BJ (cell line): ENCODE results near the gene ATOH8. TPM values are rescaled to one million over a fixed set of nuclear protein-coding genes. Genes with fewer than 3 reads are reported as not detected.
"Not testable (repeated sequence)": the region's sequence is repeated elsewhere in the genome, so short reads cannot be mapped to it uniquely, and the experiment has no call there.

Source experiments
- CTCF ChIA-PET: fragments of 350-600 bp; formaldehyde crosslinking; extraction: SDS; loops from one replicate; lab custom pipeline; 2021; ENCODE audit warnings: antibody characterized with exemption, inconsistent platforms; lab: Yijun Ruan, JAX
- POLR2A ChIA-PET: fragments of 300-600 bp; sonication (Branson Sonifier 250); formaldehyde crosslinking; extraction: SDS; loops from one replicate; lab custom pipeline; 2021; ENCODE audit warnings: antibody characterized with exemption; lab: Charles Lee
- DNase-seq: peaks from one replicate; pipeline ENCODE4 v3.0.0-alpha.2; 2011; ENCODE audit warnings: low read depth
- H3K27me3 ChIP-seq: 2 replicates; pipeline ENCODE4 v1.6.0; 2011; ENCODE audit warnings: low read length; ENCODE audit not compliant: control insufficient read depth, insufficient read depth
- H3K36me3 ChIP-seq: 2 replicates; pipeline ENCODE4 v1.5.1; 2011; ENCODE audit warnings: low read length; ENCODE audit not compliant: control insufficient read depth, insufficient read depth
- H3K4me3 ChIP-seq: 2 replicates; pipeline ENCODE4 v1.5.1; 2011; ENCODE audit warnings: low read depth, mild to moderate bottlenecking, control low read depth, low read length
- polyA plus RNA-seq: library from polyadenylated mRNA; depleted of rRNA; stranded (reverse); fragments of >200 nt; gene quantifications from 2 replicates; pipeline ENCODE4 v1.2.3, GENCODE V29; 2011; rRNA removed
- small RNA-seq: library from RNA; depleted of rRNA; stranded (forward); fragments of <200 nt; gene quantifications from one replicate; pipeline ENCODE3, GENCODE V24; 2012; ENCODE audit warnings: low replicate concordance, low read depth; ENCODE audit not compliant: insufficient read length
- TF ChIP-seq, protein P1 (sequence below): IDR thresholded peaks from 2 replicates; pipeline ENCODE4 v1.5.1; 2011; ENCODE audit warnings: low read depth, mild to moderate bottlenecking, control low read depth, inconsistent platforms, low read length, moderate library complexity; ENCODE audit not compliant: insufficient read depth

Gene ATOH8
- polyA plus RNA-seq, 1 experiment, result 19.5 TPM

DNA sequence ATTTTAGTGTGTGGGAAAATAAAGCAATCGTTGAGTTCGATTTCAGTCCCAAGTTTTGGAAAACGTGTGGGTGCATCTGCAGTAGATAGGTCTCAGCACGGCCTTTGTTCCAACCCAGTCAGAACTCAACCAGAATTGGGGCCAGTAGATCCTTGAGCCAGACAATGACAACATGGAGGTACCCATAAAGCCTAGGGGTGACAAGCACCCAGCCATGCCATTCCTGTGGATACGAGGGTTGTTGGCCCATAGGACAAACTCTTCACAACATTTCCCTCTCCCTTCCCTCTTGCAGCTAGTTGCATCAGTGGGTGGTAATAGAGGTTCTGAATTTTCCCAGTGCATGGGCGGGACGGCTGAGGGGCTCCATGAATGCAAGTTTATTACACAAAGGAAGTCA lies 74.9 kb downstream of the ATOH8 start:
- Histone ChIP-seq H3K36me3 (no peaks in the 10 kb centered on the region), H3K4me3 (no peak overlapping the region), H3K27me3 (no peaks in the 10 kb centered on the region; the same call in 1 of the 2 replicates)
- TF ChIP-seq, protein P1, sequence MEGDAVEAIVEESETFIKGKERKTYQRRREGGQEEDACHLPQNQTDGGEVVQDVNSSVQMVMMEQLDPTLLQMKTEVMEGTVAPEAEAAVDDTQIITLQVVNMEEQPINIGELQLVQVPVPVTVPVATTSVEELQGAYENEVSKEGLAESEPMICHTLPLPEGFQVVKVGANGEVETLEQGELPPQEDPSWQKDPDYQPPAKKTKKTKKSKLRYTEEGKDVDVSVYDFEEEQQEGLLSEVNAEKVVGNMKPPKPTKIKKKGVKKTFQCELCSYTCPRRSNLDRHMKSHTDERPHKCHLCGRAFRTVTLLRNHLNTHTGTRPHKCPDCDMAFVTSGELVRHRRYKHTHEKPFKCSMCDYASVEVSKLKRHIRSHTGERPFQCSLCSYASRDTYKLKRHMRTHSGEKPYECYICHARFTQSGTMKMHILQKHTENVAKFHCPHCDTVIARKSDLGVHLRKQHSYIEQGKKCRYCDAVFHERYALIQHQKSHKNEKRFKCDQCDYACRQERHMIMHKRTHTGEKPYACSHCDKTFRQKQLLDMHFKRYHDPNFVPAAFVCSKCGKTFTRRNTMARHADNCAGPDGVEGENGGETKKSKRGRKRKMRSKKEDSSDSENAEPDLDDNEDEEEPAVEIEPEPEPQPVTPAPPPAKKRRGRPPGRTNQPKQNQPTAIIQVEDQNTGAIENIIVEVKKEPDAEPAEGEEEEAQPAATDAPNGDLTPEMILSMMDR, result no peak
- ChIA-PET CTCF (interaction anchor here (1.3 to 19.5 kb wide), 5 partner anchors 10 to 251 kb away, joined by 4 to 354 read pairs (median 6); partner anchors contain the start of gene ST3GAL5), POLR2A (no interaction called here)
- DNase-seq, result no peak

DNA sequence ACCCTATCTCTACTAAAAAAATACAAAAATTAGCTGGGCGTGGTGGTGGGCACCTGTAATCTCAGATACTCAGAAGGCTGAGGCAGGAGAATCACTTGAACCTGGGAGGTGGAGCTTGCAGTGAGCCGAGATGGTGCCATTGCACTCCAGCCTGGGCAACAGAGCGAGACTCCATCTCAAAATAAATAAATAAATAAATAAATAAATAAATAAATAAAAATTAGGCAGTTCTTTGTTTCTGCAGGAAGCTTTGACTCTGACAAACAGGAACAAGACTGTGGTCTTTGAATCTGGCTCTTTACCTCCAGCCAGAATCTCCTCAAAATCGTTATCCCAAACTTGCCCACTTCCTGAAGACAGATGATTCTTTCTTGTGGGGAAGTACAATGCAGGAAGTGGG lies 75.6 kb downstream of the ATOH8 start:
- CTCF ChIA-PET, result interaction anchor here (1.3 to 19.5 kb wide), 5 partner anchors 10 to 250 kb away, joined by 4 to 354 read pairs (median 6); partner anchors contain the start of gene ST3GAL5
- H3K27me3 ChIP-seq, H3K36me3 ChIP-seq, DNase-seq, H3K4me3 ChIP-seq, POLR2A ChIA-PET: not testable (repeated sequence)

DNA sequence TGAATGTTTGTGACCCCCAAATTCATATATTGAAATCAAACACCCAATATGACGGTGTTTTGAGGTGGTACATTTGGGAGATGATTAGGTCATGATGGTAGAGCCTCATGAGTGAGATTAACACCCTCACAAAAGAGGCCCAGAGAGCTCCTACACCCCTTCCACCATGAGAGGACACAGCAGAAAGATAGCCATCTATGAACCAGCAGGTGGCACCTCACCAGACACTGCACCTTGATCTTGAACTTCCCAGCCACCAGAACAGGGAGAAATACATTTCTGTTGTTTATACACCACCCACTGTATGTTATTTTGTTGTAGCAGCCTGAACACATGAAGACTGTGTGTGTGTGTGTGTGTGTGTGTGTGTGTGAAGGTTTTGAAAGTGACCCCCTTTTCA lies 76.9 kb downstream of the ATOH8 start:
- DNase-seq, result no peak
- CTCF ChIA-PET, result interaction anchor here (0.9 to 19.5 kb wide), 6 partner anchors 12 to 257 kb away, joined by 4 to 354 read pairs (median 4); partner anchors contain the start of gene ST3GAL5
- Histone ChIP-seq H3K27me3 (no peaks in the 10 kb centered on the region), H3K4me3 (no peak overlapping the region), H3K36me3 (no peaks in the 10 kb centered on the region)
- POLR2A ChIA-PET, result no interaction called here
- TF ChIP-seq, protein P1, result 0 out of 2 replicates have a peak, but pooled peaks have one; percentile 4

DNA sequence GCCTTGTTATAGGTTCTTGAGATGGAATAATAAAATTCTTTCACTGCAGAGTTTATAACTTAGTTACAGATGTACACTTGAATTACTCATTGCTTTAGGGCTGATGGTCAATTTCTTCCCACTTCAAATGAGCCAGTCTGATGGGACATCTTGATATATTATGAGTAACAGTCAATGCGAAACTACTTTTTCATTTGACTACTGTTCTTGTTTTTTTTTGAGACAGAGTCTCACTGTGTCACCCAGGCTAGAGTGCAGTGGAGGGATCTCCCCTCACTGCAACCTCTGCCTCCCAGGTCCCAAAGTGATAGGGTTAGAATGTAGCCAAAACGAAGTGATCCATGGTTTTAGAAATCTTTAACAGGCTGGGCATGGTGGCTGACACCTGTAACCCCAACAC lies 77.9 kb downstream of the ATOH8 start:
- no peak overlapping the region for H3K4me3 ChIP-seq
- H3K36me3 ChIP-seq, result no peaks in the 10 kb centered on the region
- POLR2A ChIA-PET, result no interaction called here
- TF ChIP-seq, protein P1, result no peak
- no peak for DNase-seq
- CTCF ChIA-PET, result interaction anchor here (0.7 to 19.5 kb wide), 6 partner anchors 18 to 256 kb away, joined by 3 to 354 read pairs (median 4); partner anchors contain the start of gene ST3GAL5
- H3K27me3 ChIP-seq, result no peaks in the 10 kb centered on the region

DNA sequence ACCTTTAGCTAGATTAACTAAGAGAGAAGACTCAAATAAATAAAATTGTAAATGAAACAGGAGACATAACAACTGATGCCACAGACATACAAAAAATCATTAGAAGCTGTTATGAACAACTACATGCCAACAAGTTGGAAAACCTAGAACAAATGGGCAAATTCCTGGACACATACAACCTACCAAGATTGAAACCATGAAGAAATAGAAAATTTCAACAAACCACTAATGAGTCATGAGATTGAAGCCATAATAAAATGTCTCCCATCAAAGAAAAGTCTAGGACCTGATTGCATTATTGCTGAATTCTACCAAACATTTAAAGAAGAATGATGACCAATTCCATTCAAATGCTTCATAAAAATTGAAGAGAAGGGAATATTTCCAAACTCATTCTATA lies 80.7 kb downstream of the ATOH8 start:
- no peak for DNase-seq
- TF ChIP-seq, protein P1, result no peak
- ChIA-PET POLR2A (no interaction called here), CTCF (interaction anchor here (1.4 to 19.5 kb wide), 2 partner anchors 20 to 245 kb away, joined by 3 to 354 read pairs; no protein-coding TSS in a partner anchor)
- Histone ChIP-seq H3K27me3 (no peaks in the 10 kb centered on the region), H3K36me3 (peaks cover 1% of the 10 kb centered on the region), H3K4me3 (no peak overlapping the region)

Small RNA genes within 50 kb of the gene (small RNA-seq; reads per million reads assigned to genes)
- not detected for gene MIR6071
- gene RN7SKP83, result not detected
- 0.63 reads per million for gene RNU1-38P

Other genes starting within 250 kb of the ATOH8 start
- gene MAT2A, start 214.8 kb upstream of the ATOH8 start, polyA plus RNA-seq, result 261 and 302 TPM in 2 replicates
- 44.4 and 45.9 TPM in 2 replicates for gene GGCX, start 192.5 kb upstream of the ATOH8 start, polyA plus RNA-seq
- gene VAMP8, start 176.4 kb upstream of the ATOH8 start, polyA plus RNA-seq, result 0.70 and 2.0 TPM in 2 replicates
- 143 and 161 TPM in 2 replicates for gene VAMP5, start 169.6 kb upstream of the ATOH8 start, polyA plus RNA-seq
- gene RNF181, start 158.2 kb upstream of the ATOH8 start, polyA plus RNA-seq, result 376 and 394 TPM in 2 replicates
- 11.4 and 19.1 TPM in 2 replicates for gene TMEM150A, start 151.3 kb upstream of the ATOH8 start, polyA plus RNA-seq
- 16.4 and 18.9 TPM in 2 replicates for gene C2orf68, start 141.9 kb upstream of the ATOH8 start, polyA plus RNA-seq
- 49.9 and 50.5 TPM in 2 replicates for gene USP39, start 137.8 kb upstream of the ATOH8 start, polyA plus RNA-seq
- gene SFTPB, start 85.8 kb upstream of the ATOH8 start, polyA plus RNA-seq, result not detected in 2 replicates
- gene GNLY, start 59.6 kb upstream of the ATOH8 start, polyA plus RNA-seq, result not detected in 2 replicates
- 16.0 and 19.7 TPM in 2 replicates for gene ST3GAL5, start 135.0 kb downstream of the ATOH8 start, polyA plus RNA-seq